Caco-2 (cell line): ENCODE results near the gene PDSS1. TPM values are rescaled to one million over a fixed set of nuclear protein-coding genes. Genes with fewer than 3 reads are reported as not detected.

Experiments used
- BruUV-seq: library from RNA; stranded (reverse); fragments of 400-500 nt; replicated peaks from 2 replicates; lab custom pipeline; 2021; lab: Mats Ljungman, UMichigan
- CTCF ChIA-PET: fragments of 300-600 bp; sonication (Branson Sonifier 250); formaldehyde crosslinking; loops from one replicate; lab custom pipeline; 2022; ENCODE audit warnings: antibody characterized with exemption; lab: Charles Lee
- POLR2A ChIA-PET: fragments of 300-600 bp; sonication (Branson Sonifier 250); formaldehyde crosslinking; loops from one replicate; lab custom pipeline; 2022; ENCODE audit warnings: antibody characterized with exemption; lab: Charles Lee
- DNase-seq, 2 experiments: peaks; one replicate each; pipeline versions ENCODE4 v3.0.0 to v3.0.0-alpha.2; 2020 to 2022
- H3K27me3 ChIP-seq: replicated peaks from 2 replicates; pipeline ENCODE4 v1.6.0; 2011; ENCODE audit warnings: low read length; ENCODE audit not compliant: control insufficient read depth, insufficient read depth
- H3K36me3 ChIP-seq: 2 replicates; pipeline ENCODE4 v1.5.1; 2011; ENCODE audit warnings: low read length; ENCODE audit not compliant: control insufficient read depth, insufficient read depth
- H3K4me1 ChIP-seq: fragments of 250-450 bp; sonication (Bioruptor Pico); 2 replicates; pipeline ENCODE4 v1.5.1; 2020; ENCODE audit warnings: mild to moderate bottlenecking
- H3K4me3 ChIP-seq: 2 replicates; pipeline ENCODE4 v1.5.1; 2011; ENCODE audit warnings: low read depth, mild to moderate bottlenecking, control low read depth, low read length
- H3K9me3 ChIP-seq: fragments of 250-450 bp; sonication (Bioruptor Pico); 2 replicates; pipeline ENCODE4 v1.5.1; 2020; ENCODE audit warnings: mild to moderate bottlenecking, moderate library complexity
- H3K27ac Mint-ChIP-seq: one replicate; pipeline ENCODE4 v1.8.0; 2022; ENCODE audit warnings: mixed read lengths; ENCODE audit not compliant: unreplicated experiment
- H3K27me3 Mint-ChIP-seq: one replicate; pipeline ENCODE4 v1.8.0; 2022; ENCODE audit warnings: mixed read lengths; ENCODE audit not compliant: insufficient read depth, unreplicated experiment
- H3K36me3 Mint-ChIP-seq: one replicate; pipeline ENCODE4 v1.8.0; 2022; ENCODE audit warnings: mild to moderate bottlenecking, mixed read lengths; ENCODE audit not compliant: insufficient read depth, unreplicated experiment
- H3K4me1 Mint-ChIP-seq: one replicate; pipeline ENCODE4 v1.8.0; 2022; ENCODE audit warnings: low read depth, mixed read lengths; ENCODE audit not compliant: unreplicated experiment
- H3K4me3 Mint-ChIP-seq: one replicate; pipeline ENCODE4 v1.8.0; 2022; ENCODE audit warnings: mild to moderate bottlenecking, moderate library complexity, mixed read lengths; ENCODE audit not compliant: unreplicated experiment
- H3K9me3 Mint-ChIP-seq: one replicate; pipeline ENCODE4 v1.8.0; 2022; ENCODE audit warnings: mixed read lengths; ENCODE audit not compliant: unreplicated experiment
- intact Hi-C: fragments of 100-400 bp; cut with micrococcal nuclease; formaldehyde crosslinking; loops from one replicate; pipeline ENCODE4 v1.10.0; 2022; ENCODE audit not compliant: unreplicated experiment
- total RNA-seq: library from RNA; stranded (reverse); gene quantifications from 2 replicates; pipeline ENCODE4 v1.2.3, GENCODE V29; 2022
- TF ChIP-seq, protein P1 (sequence below), 2 experiments: fragments of 200-600 bp in 1 of 2; IDR thresholded peaks; 1 replicate in 1 of 2; 2 replicates in 1 of 2; pipeline versions ENCODE4 v1.5.1 to v1.8.0; 2011 to 2022; ENCODE audit warnings: antibody characterized with exemption in 1 of 2, control low read depth in 1 of 2, inconsistent platforms in 1 of 2, low read depth in 1 of 2, low read length in 1 of 2, mild to moderate bottlenecking in 1 of 2, moderate library complexity in 1 of 2; ENCODE audit not compliant: insufficient read depth in 1 of 2, severe bottlenecking in 1 of 2, unreplicated experiment in 1 of 2

Gene PDSS1
- total RNA-seq, 1 experiment from 2014 or later = 24.9 TPM

DNA sequence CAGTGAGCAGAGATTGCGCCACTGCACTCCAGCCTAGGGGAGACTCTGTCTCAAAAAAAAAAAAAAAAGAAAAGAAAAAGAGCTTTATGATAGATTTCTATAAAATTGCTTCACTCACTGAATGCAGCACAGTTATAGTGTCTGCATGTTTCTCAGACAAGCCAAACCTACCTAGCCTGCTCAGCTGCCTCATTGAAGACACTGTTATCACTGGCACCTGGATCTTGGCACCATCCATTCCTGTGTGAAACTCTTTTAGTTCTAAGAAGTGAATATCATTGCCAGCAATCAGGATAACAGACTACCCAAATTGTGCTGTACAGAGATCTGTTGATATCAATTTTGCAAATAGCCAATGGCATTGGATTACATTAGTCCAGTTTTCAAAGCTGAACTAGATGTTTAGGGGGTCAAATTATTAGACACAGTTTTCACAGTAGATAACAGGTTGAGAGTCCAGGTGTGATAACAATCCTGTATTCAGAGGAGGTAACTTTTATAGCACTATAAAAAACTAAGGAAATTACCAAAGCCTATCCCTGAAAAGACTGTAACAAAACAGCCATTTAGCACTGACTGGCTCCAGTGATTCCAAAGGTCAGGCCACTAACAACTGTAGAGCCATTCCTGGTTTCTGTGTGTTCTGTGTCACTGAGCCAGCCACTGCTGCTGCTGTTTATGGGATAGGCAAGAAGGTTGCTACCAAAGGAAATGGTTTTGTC is 17.1 kb downstream of the PDSS1 start:
- Mint-ChIP-seq H3K4me1 (peaks cover 27% of the 10 kb centered on the region), H3K4me3 (no peak overlapping the region), H3K27me3 (no peaks in the 10 kb centered on the region), H3K27ac (peak overlapping the region; percentile 56), H3K36me3 (peaks cover 37% of the 10 kb centered on the region), H3K9me3 (no peaks in the 10 kb centered on the region)
- BruUV-seq = TSS peak; percentile 21
- Histone ChIP-seq H3K27me3 (no peaks in the 10 kb centered on the region), H3K4me3 (no peak overlapping the region), H3K36me3 (peaks cover 4% of the 10 kb centered on the region), H3K4me1 (peaks cover 15% of the 10 kb centered on the region), H3K9me3 (no peaks in the 10 kb centered on the region)
- POLR2A ChIA-PET = no interaction called here
- peak; percentile 59 to 81 for DNase-seq
- TF ChIP-seq, protein P1, sequence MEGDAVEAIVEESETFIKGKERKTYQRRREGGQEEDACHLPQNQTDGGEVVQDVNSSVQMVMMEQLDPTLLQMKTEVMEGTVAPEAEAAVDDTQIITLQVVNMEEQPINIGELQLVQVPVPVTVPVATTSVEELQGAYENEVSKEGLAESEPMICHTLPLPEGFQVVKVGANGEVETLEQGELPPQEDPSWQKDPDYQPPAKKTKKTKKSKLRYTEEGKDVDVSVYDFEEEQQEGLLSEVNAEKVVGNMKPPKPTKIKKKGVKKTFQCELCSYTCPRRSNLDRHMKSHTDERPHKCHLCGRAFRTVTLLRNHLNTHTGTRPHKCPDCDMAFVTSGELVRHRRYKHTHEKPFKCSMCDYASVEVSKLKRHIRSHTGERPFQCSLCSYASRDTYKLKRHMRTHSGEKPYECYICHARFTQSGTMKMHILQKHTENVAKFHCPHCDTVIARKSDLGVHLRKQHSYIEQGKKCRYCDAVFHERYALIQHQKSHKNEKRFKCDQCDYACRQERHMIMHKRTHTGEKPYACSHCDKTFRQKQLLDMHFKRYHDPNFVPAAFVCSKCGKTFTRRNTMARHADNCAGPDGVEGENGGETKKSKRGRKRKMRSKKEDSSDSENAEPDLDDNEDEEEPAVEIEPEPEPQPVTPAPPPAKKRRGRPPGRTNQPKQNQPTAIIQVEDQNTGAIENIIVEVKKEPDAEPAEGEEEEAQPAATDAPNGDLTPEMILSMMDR (IDR thresholded peaks at IDR 0.05; ENCODE audit: insufficient read depth in 1 of 2, low read depth in 1 of 2, low read length in 1 of 2, severe bottlenecking in 1 of 2, unreplicated experiment in 1 of 2) = no peak
- intact Hi-C loops = loop anchor here (2.0 kb wide), 1 partner anchor 18 kb away; the partner anchor contains the start of gene PDSS1
- CTCF ChIA-PET = interaction anchor here (0.7 to 1.9 kb wide), 3 partner anchors 12 to 81 kb away, joined by 3 to 7 read pairs (median 4); no protein-coding TSS in a partner anchor

DNA sequence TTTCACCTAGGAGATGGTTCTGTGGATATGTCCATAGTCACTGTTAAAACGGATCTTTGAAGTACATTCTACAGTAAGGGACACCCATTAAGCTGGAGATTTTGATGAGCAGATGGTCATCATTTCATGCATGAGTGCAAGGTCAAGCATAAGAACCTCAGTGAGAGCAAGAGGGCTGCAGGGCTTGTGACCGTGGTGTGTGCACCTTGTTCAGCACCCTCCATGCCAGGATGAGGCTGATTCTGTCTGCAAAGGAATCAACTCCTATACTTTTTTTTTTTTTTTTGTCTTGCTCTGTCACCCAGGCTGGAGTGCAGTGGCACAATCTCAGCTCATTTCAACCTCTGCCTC is 17.6 kb downstream of the PDSS1 start:
- peaks cover 42% of the 10 kb centered on the region for H3K36me3 Mint-ChIP-seq
- TF ChIP-seq, protein P1 (IDR thresholded peaks at IDR 0.05; ENCODE audit: insufficient read depth in 1 of 2, low read depth in 1 of 2, low read length in 1 of 2, severe bottlenecking in 1 of 2, unreplicated experiment in 1 of 2) = no peak
- BruUV-seq = no TSS peak
- H3K27ac Mint-ChIP-seq = peak overlapping the region; percentile 56
- Histone ChIP-seq H3K27me3 (no peaks in the 10 kb centered on the region), H3K4me1 (peaks cover 15% of the 10 kb centered on the region), H3K4me3 (no peak overlapping the region), H3K36me3 (peaks cover 4% of the 10 kb centered on the region), H3K9me3 (no peaks in the 10 kb centered on the region)
- H3K4me3 Mint-ChIP-seq = no peak overlapping the region
- no peaks in the 10 kb centered on the region for H3K9me3 Mint-ChIP-seq
- POLR2A ChIA-PET = interaction anchor here (0.6 kb wide), 1 partner anchor 8 kb away, joined by 4 read pairs; no protein-coding TSS in a partner anchor
- CTCF ChIA-PET = interaction anchor here (1.4 to 1.9 kb wide), 2 partner anchors 11 to 18 kb away, joined by 3 to 7 read pairs; no protein-coding TSS in a partner anchor
- DNase-seq = no peak
- H3K27me3 Mint-ChIP-seq = no peaks in the 10 kb centered on the region
- intact Hi-C loops = loop anchor here (2.0 kb wide), 1 partner anchor 18 kb away; the partner anchor contains the start of gene PDSS1
- peaks cover 27% of the 10 kb centered on the region for H3K4me1 Mint-ChIP-seq

DNA sequence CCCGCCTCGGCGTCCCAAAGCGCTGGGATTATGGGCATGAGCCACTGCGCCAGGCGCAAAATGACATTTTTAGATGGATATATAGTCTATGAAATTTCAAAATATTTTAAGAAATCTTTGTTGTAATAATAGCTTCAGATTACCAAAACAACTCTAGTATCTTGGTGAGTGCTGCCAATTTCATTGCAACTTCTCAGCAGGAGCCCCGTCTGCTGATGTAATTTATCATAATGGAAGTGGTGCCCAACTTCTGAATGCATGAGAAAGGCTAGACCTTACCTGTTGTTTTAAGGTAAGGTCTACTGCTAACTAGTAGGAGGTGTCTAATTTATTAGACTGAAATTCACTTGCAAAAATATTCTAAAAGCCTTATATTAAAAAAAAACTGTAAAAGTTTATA is 20.0 kb downstream of the PDSS1 start:
- no peak overlapping the region for H3K27ac Mint-ChIP-seq
- intact Hi-C loops = no loop called here
- H3K4me1 ChIP-seq = peaks cover 15% of the 10 kb centered on the region
- no TSS peak for BruUV-seq
- DNase-seq = no peak
- no peak overlapping the region for H3K4me3 Mint-ChIP-seq
- peaks cover 4% of the 10 kb centered on the region for H3K36me3 ChIP-seq
- no peaks in the 10 kb centered on the region for H3K27me3 ChIP-seq
- ChIA-PET CTCF (no interaction called here), POLR2A (no interaction called here)
- H3K9me3 ChIP-seq = no peaks in the 10 kb centered on the region
- H3K36me3 Mint-ChIP-seq = peaks cover 57% of the 10 kb centered on the region
- H3K4me3 ChIP-seq = no peak overlapping the region
- peaks cover 27% of the 10 kb centered on the region for H3K4me1 Mint-ChIP-seq
- H3K9me3 Mint-ChIP-seq = no peaks in the 10 kb centered on the region
- no peaks in the 10 kb centered on the region for H3K27me3 Mint-ChIP-seq
- TF ChIP-seq, protein P1 (IDR thresholded peaks at IDR 0.05; ENCODE audit: insufficient read depth in 1 of 2, low read depth in 1 of 2, low read length in 1 of 2, severe bottlenecking in 1 of 2, unreplicated experiment in 1 of 2) = no peak
